GM19240 (cell line): ENCODE measurements around the gene RGL4.
"Not testable (repeated sequence)": the region's sequence is repeated elsewhere in the genome, so short reads cannot be mapped to it uniquely, and the experiment has no call there.

ENCODE experiments used
- DNase-seq: peaks from one replicate; pipeline ENCODE4 v3.0.0; 2011; ENCODE audit warnings: low spot score; ENCODE audit not compliant: insufficient read length

Gene RGL4

GRCh38 chr22:23728108-23728507 is 37.3 kb downstream of the RGL4 start:
- not testable (repeated sequence) for DNase-seq

- DNase-seq, result no peak
These were observed 46.9 kb downstream of the RGL4 start for GRCh38 chr22:23737696-23738095.

- no peak for DNase-seq
These were observed 51.9 kb downstream of the RGL4 start for GRCh38 chr22:23742505-23743264.

GRCh38 chr22:23743303-23743705 is 52.5 kb downstream of the RGL4 start:
- DNase-seq, result no peak

GRCh38 chr22:23744001-23744400 is 53.2 kb downstream of the RGL4 start:
- DNase-seq, result no peak

GRCh38 chr22:23744485-23744884 is 53.7 kb downstream of the RGL4 start:
- no peak for DNase-seq

- no peak for DNase-seq
These were observed 55.0 kb downstream of the RGL4 start for GRCh38 chr22:23745791-23746190.
